Superior temporal gyrus (tissue), 1 donor: Measurements from ENCODE around the gene AP1AR.

Experiments
- DNase-seq: peaks from one replicate; pipeline ENCODE4 v3.0.0-alpha.2; 2016; ENCODE audit errors: extremely low spot score

The AP1AR gene

DNA sequence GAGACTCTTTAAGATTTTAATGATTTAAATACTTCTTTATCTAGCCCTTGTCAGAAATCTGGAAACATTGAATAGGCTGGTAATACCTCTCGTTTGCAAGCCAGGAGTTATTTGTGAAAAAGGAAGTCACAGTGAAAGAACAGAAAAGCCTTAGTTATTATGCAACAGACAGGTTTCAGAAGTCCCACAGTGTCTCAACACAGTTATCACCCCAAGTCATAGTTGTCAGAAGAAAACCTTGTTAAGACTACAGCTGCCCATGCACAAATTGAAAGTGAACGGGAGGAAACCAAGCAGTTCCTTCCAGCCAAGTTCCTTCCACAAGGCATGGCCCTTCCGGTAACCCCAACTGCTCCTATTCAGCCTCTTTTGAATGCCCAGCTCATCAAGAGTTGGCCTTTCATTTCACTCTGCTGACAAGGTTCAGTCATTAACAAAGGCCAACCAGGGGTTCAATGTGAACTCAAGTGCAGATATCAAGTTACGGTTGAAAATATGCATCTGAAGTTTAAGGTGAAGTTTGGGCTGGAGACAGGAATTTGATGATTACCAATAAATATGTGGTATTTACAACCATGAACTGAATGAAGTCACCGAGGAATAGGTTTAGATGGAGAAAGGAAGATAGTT is 81.1 kb downstream of the AP1AR start:
- no peak for DNase-seq

DNA sequence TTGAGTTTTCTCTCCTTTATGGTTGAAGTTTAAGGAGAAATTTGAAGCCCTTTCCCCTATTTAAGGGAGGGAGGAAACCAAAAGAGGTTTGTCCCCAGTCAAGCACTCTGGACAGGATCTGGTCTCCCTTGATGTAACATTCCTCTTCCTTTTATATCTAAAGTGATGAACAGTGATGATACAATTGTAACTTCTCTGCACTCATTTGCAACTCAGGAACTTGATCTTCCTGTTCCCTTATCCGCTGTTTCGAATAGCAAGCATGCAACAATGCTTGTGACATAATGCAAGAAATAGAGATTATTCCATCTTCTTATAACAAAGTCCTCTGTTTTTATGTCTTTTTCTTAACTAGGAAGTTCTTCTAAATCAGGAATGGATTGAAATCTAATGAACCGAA is 83.9 kb downstream of the AP1AR start:
- DNase-seq = no peak

DNA sequence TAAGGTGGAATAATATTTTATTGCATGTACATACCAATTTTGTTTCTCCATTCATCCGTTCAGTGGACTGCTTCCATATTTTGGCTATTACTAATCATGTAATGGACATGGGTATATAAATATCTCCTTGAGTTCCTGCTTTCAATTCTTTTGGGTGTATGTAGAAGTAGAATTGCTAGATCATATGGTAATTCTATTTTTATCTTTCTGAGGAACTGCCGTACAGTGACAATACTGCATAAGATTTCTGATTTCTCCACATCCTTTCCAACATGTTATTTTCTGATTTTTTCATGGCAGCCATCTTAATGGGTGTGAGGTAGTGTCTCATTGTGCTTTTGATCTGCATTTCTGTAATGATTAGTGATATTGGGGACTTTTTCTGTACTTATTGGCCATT is 84.8 kb downstream of the AP1AR start:
- DNase-seq = no peak

DNA sequence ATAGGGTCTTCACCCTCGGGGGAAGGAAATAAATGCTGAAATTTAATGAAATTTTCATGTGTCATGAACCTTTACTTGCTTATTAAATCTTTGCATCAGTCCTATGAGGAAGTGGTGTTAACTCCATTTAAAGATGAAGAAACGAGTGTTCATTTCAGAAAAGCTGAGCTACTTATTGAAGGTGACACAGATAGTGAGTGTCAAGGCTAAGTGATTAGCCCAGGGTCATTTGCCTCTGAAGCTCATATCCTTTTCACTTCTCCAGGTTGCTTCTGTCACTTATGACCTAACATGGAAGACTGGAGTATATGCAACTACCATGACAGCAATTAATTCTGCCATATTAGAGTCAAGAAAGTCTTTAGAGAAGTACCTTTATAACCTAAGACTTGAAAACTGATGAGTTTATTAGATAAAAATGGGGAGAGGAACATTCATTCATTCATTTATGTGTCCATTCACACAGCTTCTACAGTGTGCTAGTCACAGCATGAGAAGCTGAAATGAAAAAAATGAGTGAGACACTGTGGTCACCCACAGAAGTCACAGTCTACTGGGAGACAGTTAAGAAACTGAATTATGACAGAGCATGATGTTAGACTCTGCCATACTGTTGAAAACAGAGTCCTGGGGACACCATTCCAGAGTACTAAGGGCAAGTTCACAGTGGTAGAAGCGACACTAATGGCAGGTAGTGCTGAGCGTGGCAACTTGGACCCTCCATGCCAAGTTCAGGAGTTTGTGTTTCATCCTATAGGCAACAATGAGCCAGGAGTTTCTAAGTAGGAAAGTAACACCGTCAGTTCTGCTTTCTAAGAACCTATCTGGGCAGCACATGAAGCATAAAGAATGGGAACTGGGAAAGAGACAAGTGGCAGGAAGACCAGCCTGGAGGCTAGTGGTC is 86.9 kb downstream of the AP1AR start:
- DNase-seq = no peak
